ENCODE data around the gene RBM15.

- TF ChIP-seq, protein P1, sequence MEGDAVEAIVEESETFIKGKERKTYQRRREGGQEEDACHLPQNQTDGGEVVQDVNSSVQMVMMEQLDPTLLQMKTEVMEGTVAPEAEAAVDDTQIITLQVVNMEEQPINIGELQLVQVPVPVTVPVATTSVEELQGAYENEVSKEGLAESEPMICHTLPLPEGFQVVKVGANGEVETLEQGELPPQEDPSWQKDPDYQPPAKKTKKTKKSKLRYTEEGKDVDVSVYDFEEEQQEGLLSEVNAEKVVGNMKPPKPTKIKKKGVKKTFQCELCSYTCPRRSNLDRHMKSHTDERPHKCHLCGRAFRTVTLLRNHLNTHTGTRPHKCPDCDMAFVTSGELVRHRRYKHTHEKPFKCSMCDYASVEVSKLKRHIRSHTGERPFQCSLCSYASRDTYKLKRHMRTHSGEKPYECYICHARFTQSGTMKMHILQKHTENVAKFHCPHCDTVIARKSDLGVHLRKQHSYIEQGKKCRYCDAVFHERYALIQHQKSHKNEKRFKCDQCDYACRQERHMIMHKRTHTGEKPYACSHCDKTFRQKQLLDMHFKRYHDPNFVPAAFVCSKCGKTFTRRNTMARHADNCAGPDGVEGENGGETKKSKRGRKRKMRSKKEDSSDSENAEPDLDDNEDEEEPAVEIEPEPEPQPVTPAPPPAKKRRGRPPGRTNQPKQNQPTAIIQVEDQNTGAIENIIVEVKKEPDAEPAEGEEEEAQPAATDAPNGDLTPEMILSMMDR (IDR thresholded peaks at IDR 0.05 in 8 of 11, conservative IDR thresholded peaks at IDR 0.05 in 3 of 11): no peak
- no peak for TF ChIP-seq POLR2A (IDR thresholded peaks at IDR 0.05)
- TF ChIP-seq POLR2AphosphoS5 (IDR thresholded peaks at IDR 0.05): no peak
Measured at GRCh38 chr1:110347182-110347893, 8.2 kb downstream of the RBM15 start.

Data from spleen (tissue), 7 donors.